ENCODE data around the gene SNW1. TPM values are rescaled to one million over a fixed set of nuclear protein-coding genes. Genes with fewer than 3 reads are reported as not detected.

SNW1 gene
- total and polyA plus RNA-seq, 8 donors = 13.7 to 35.0 (median 30.2) TPM

- H3K4me1 ChIP-seq = peaks cover 9 to 22% (median 11%) of the 10 kb centered on the region in 3 donors
- DNase-seq (no peak), ATAC-seq (no peak), FAIRE-seq (no peak)
- H3K27me3 ChIP-seq = no peaks in the 10 kb centered on the region
- peaks cover 0 to 25% (median 7%) of the 10 kb centered on the region in 3 donors for H3K36me3 ChIP-seq
- intact Hi-C loops (cut with DNase I) = no loop called here
- peak overlapping the region in 2 of 4 donors; percentile 77 to 83 for H3K4me3 ChIP-seq
- H3K9me3 ChIP-seq = no peaks in the 10 kb centered on the region
- no peak for TF ChIP-seq CTCF (IDR thresholded peaks at IDR 0.05)
- no peak overlapping the region for H3K27ac ChIP-seq
- 58 to 59% methylated on average over 3 of the region's 3 CpGs for whole genome bisulfite sequencing, 2 donors
Measured at GRCh38 chr14:77709412-77709811, 51.5 kb downstream of the SNW1 start.

GRCh38 chr14:77708749-77709148 is 52.2 kb downstream of the SNW1 start:
- Histone ChIP-seq H3K4me1 (peaks cover 9 to 22% (median 11%) of the 10 kb centered on the region in 3 donors), H3K9me3 (no peaks in the 10 kb centered on the region), H3K27me3 (no peaks in the 10 kb centered on the region), H3K27ac (no peak overlapping the region), H3K36me3 (peaks cover 2 to 31% (median 12%) of the 10 kb centered on the region in 3 donors), H3K4me3 (peak overlapping the region; percentile 76 to 83 (median 77))
- DNase-seq (no peak), ATAC-seq (no peak), FAIRE-seq (no peak)
- intact Hi-C loops (cut with DNase I) = no loop called here
- no peak for TF ChIP-seq CTCF (IDR thresholded peaks at IDR 0.05)
- WGBS, 2 donors = 11 to 15% methylated on average over 7 of the region's 7 CpGs

- DNase-seq = peak; percentile 76 to 89 (median 86)
- Histone ChIP-seq H3K27ac (peak within 1 kb of the TSS in 2 of 4 donors; percentile 20 to 28), H3K4me1 (peaks cover 9 to 22% (median 11%) of the 10 kb centered on the region in 3 donors), H3K4me3 (peak within 1 kb of the TSS; percentile 76 to 83 (median 77)), H3K27me3 (no peaks in the 10 kb centered on the region), H3K9me3 (no peaks in the 10 kb centered on the region), H3K36me3 (peaks cover 3 to 33% (median 12%) of the 10 kb centered on the region in 3 donors)
- no peak for TF ChIP-seq CTCF (IDR thresholded peaks at IDR 0.05)
- no peak for FAIRE-seq
- intact Hi-C loops (cut with DNase I) = no loop called here
- 0% methylated on average over 49 of the region's 49 CpGs for WGBS, 2 donors
- peak; percentile 98 to 99 (median 99) for ATAC-seq
Measured at GRCh38 chr14:77707724-77708408, 53.1 kb downstream of the SNW1 start, which contains the start of the genes ALKBH1 and SLIRP. ALKBH1 (minus strand) TSS chr14:77708023; CDS start chr14:77708004, 19 bp downstream. SLIRP (plus strand) TSS chr14:77708103; CDS start chr14:77708112, 9 bp downstream.

- 0% methylated on average over 14 of the region's 14 CpGs for WGBS, 2 donors
- intact Hi-C loops (cut with DNase I) = no loop called here
- no peaks in the 10 kb centered on the region for H3K27me3 ChIP-seq
- no peak for FAIRE-seq
- peak overlapping the region; percentile 76 to 83 (median 77) for H3K4me3 ChIP-seq
- no peak for TF ChIP-seq CTCF (IDR thresholded peaks at IDR 0.05)
- H3K9me3 ChIP-seq = no peaks in the 10 kb centered on the region
- peaks cover 3 to 36% (median 12%) of the 10 kb centered on the region in 3 donors for H3K36me3 ChIP-seq
- peaks cover 9 to 22% (median 11%) of the 10 kb centered on the region in 3 donors for H3K4me1 ChIP-seq
- H3K27ac ChIP-seq = peak overlapping the region in 2 of 4 donors; percentile 20 to 28
- no peak for DNase-seq
- ATAC-seq = peak; percentile 23 to 73 (median 50)
Measured at GRCh38 chr14:77707355-77707723, 53.6 kb downstream of the SNW1 start.

GRCh38 chr14:77691259-77691658 is 69.7 kb downstream of the SNW1 start:
- Histone ChIP-seq H3K27me3 (no peaks in the 10 kb centered on the region), H3K36me3 (peaks cover 0 to 18% (median 5%) of the 10 kb centered on the region in 3 donors), H3K4me1 (no peaks in the 10 kb centered on the region), H3K4me3 (no peak overlapping the region), H3K27ac (no peak overlapping the region), H3K9me3 (no peaks in the 10 kb centered on the region)
- no peak for TF ChIP-seq CTCF (IDR thresholded peaks at IDR 0.05)
- FAIRE-seq (no peak), DNase-seq (no peak), ATAC-seq (peak in 3 of 4 donors; percentile 38 to 59 (median 57))
- intact Hi-C loops (cut with DNase I) = no loop called here
- 76 to 79% methylated on average over 2 of the region's 2 CpGs for WGBS, 2 donors

All from pancreas (tissue), 10 donors.